Kidney capillary endothelial cell (primary cell): Measurements from ENCODE around the gene POLR2I.
"Not testable (repeated sequence)": the region's sequence is repeated elsewhere in the genome, so short reads cannot be mapped to it uniquely, and the experiment has no call there.

ENCODE experiments used
- DNase-seq: peaks from one replicate; pipeline ENCODE4 v3.0.0-alpha.2; 2018; ENCODE audit warnings: low spot score

The POLR2I gene

GRCh38 chr19:36114721-36115452, at the start of gene POLR2I:
POLR2I (minus strand) TSS chr19:36114875; CDS start chr19:36114856, 19 bp downstream.
- DNase-seq: peak; percentile 100

- DNase-seq: no peak
These were observed 49.1 kb upstream of the POLR2I start for GRCh38 chr19:36163813-36164212.

GRCh38 chr19:36160821-36161596, 46.3 kb upstream of the POLR2I start:
- DNase-seq: no peak

GRCh38 chr19:36153126-36153525, 38.5 kb upstream of the POLR2I start:
- no peak for DNase-seq

- peak; percentile 48 for DNase-seq
These were observed 37.8 kb upstream of the POLR2I start, which contains the start of gene COX7A1 for GRCh38 chr19:36152352-36153091. COX7A1 (minus strand) TSS chr19:36152447; CDS start chr19:36152407, 40 bp downstream.

- no peak for DNase-seq
These were observed 37.3 kb upstream of the POLR2I start for GRCh38 chr19:36152019-36152351.

GRCh38 chr19:36151144-36152018, 36.7 kb upstream of the POLR2I start:
- DNase-seq: peak; percentile 44

GRCh38 chr19:36150586-36150985, 35.9 kb upstream of the POLR2I start:
- no peak for DNase-seq

GRCh38 chr19:36149673-36150406, 35.2 kb upstream of the POLR2I start:
- no peak for DNase-seq

GRCh38 chr19:36144624-36145023, 29.9 kb upstream of the POLR2I start:
- DNase-seq: no peak

- DNase-seq: no peak
These were observed 27.8 kb upstream of the POLR2I start for GRCh38 chr19:36142496-36142895.

- DNase-seq: no peak
These were observed 27.4 kb upstream of the POLR2I start for GRCh38 chr19:36142046-36142445.

GRCh38 chr19:36141039-36141927, 26.6 kb upstream of the POLR2I start:
- peak; percentile 81 for DNase-seq

- peak; percentile 53 for DNase-seq
These were observed 25.8 kb upstream of the POLR2I start for GRCh38 chr19:36140304-36141038.

GRCh38 chr19:36139473-36140303, 25.0 kb upstream of the POLR2I start, which contains the start of gene CAPNS1:
CAPNS1 (plus strand) TSS chr19:36140066; CDS start chr19:36141012, 946 bp downstream.
- DNase-seq: peak; percentile 98

- no peak for DNase-seq
These were observed 24.4 kb upstream of the POLR2I start for GRCh38 chr19:36139120-36139472.

GRCh38 chr19:36136964-36137686, 22.4 kb upstream of the POLR2I start:
- DNase-seq: no peak

GRCh38 chr19:36134867-36135266, 20.2 kb upstream of the POLR2I start:
- not testable (repeated sequence) for DNase-seq
